CD4-positive, alpha-beta T cell (primary cell): ENCODE data around the gene SLC36A2. TPM values are rescaled to one million over a fixed set of nuclear protein-coding genes. Genes with fewer than 3 reads are reported as not detected.

ENCODE experiments used
- ATAC-seq: fragments of 200-7000 bp; cut with Tn5 transposase; one replicate; pipeline ENCODE4 v1.10.0; 2022; ENCODE audit warnings: mild to moderate bottlenecking; ENCODE audit not compliant: poor library complexity
- CTCF ChIA-PET: fragments of 350-600 bp; sonication (Branson Sonifier 250); formaldehyde crosslinking; loops from one replicate; lab custom pipeline; 2021; ENCODE audit warnings: antibody characterized with exemption, inconsistent platforms; lab: Charles Lee
- POLR2A ChIA-PET: fragments of 350-600 bp; sonication (Branson Sonifier 250); formaldehyde crosslinking; loops from one replicate; lab custom pipeline; 2021; ENCODE audit warnings: antibody characterized with exemption, inconsistent platforms; lab: Charles Lee
- DNase-seq, 14 experiments: peaks; one replicate each; pipeline ENCODE4 v3.0.0-alpha.2; 2013 to 2020; ENCODE audit warnings: mixed read lengths in 2 of 14
- H3K27ac ChIP-seq, 2 donors: one replicate each; pipeline versions ENCODE4 v1.5.1 to v1.7.0; 2013; ENCODE audit warnings: low read length in 2 of 2, low read depth in 1 of 2, mild to moderate bottlenecking in 1 of 2
- H3K27me3 ChIP-seq, 2 experiments: 1 replicate in 1 of 2; 2 replicates in 1 of 2; pipeline versions ENCODE4 v1.6.1 to v1.7.0; 2013; ENCODE audit warnings: low read length in 2 of 2, control low read depth in 1 of 2, mild to moderate bottlenecking in 1 of 2, moderate library complexity in 1 of 2; ENCODE audit not compliant: insufficient read depth in 2 of 2, control insufficient read depth in 1 of 2
- H3K36me3 ChIP-seq: one replicate; pipeline ENCODE4 v1.6.1; 2013; ENCODE audit warnings: low read length, control low read depth; ENCODE audit not compliant: insufficient read depth
- H3K4me1 ChIP-seq: one replicate; pipeline ENCODE4 v1.6.1; 2013; ENCODE audit warnings: low read length, control low read depth; ENCODE audit not compliant: insufficient read depth
- H3K4me3 ChIP-seq: one replicate; pipeline ENCODE4 v1.5.1; 2013; ENCODE audit warnings: mild to moderate bottlenecking, low read length, moderate library complexity
- H3K9me3 ChIP-seq, 2 experiments: 1 replicate in 1 of 2; 2 replicates in 1 of 2; pipeline versions ENCODE4 v1.6.1 to v1.7.0; 2013; ENCODE audit warnings: low read length in 2 of 2, mild to moderate bottlenecking in 2 of 2, control low read depth in 1 of 2, moderate library complexity in 1 of 2; ENCODE audit not compliant: control insufficient read depth in 1 of 2, insufficient read depth in 1 of 2
- H3K27ac Mint-ChIP-seq: one replicate; pipeline ENCODE4 v1.8.0; 2020; ENCODE audit warnings: mixed read lengths
- H3K27me3 Mint-ChIP-seq: one replicate; pipeline ENCODE4 v1.8.0; 2021; ENCODE audit warnings: mixed read lengths
- H3K36me3 Mint-ChIP-seq: one replicate; pipeline ENCODE4 v1.8.0; 2021; ENCODE audit warnings: low read depth, mixed read lengths
- H3K4me1 Mint-ChIP-seq: one replicate; pipeline ENCODE4 v1.8.0; 2021; ENCODE audit warnings: low read depth, mixed read lengths
- H3K4me3 Mint-ChIP-seq: one replicate; pipeline ENCODE4 v1.8.0; 2020; ENCODE audit warnings: mild to moderate bottlenecking, mixed read lengths
- H3K9me3 Mint-ChIP-seq: one replicate; pipeline ENCODE4 v1.8.0; 2020; ENCODE audit warnings: mixed read lengths
- intact Hi-C, 2 experiments: fragments of 100-400 bp; cut with DNase I in 1 of 2; cut with micrococcal nuclease in 1 of 2; formaldehyde crosslinking; loops; one replicate each; pipeline versions ENCODE4 v1.15.1 to v1.9.0; 2023 to 2025; cut with DNase I, micrococcal nuclease
- polyA plus RNA-seq, 2 donors: library from polyadenylated mRNA; unstranded; fragments of 120-200 nt; gene quantifications; one replicate each; pipeline ENCODE4 v1.2.1, GENCODE V29; 2013
- total RNA-seq, 174 experiments: library from RNA in 2 of 174; stranded (reverse) in 2 of 174; gene quantifications; one replicate each; pipeline ENCODE4 v1.2.3 and lab custom pipeline; 2021 to 2026
- TF ChIP-seq, protein P1 (sequence below): fragments of 200-600 bp; IDR thresholded peaks from one replicate; pipeline ENCODE4 v1.8.0; 2022; ENCODE audit warnings: antibody characterized with exemption, mild to moderate bottlenecking

The SLC36A2 gene
- total RNA-seq (not detected), total RNA-seq (lab: John Stamatoyannopoulos, UW) (0 to 0.07 (median 0) reads per million in 172 experiments)
- not detected for polyA plus RNA-seq (2013, experiment 1 of 2)
- not detected for polyA plus RNA-seq (2013, experiment 2 of 2)

DNA sequence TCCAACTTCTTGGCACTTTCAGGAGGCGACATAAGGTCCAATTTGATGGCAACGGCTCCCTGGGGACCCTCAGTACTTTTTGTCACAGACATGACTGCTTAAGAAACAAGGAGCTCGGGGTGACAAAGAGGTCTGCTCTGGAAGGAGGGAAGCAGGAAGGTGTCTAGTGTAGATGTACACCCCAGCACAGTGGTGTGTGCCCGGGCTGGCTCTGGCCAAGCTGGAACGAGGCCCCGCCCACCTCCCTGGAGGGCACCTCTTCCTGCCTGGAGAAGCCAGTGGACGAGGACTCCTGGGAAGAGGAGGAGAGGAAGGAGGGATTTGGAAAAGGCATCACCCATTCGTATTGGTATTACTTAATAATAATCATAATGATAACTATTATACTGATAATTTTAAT lies at the start of gene SLC36A2:
Gene SLC36A2 (minus strand): TSS at position 191 of the 400 bp plus-strand sequence. CDS start 99 bp downstream, at position 92.
- ChIA-PET CTCF (no interaction called here), POLR2A (no interaction called here)
- H3K27me3 Mint-ChIP-seq = peaks cover 72% of the 10 kb centered on the region
- Histone ChIP-seq H3K9me3 (no peaks in the 10 kb centered on the region), H3K27ac (no peak within 1 kb of the TSS), H3K27me3 (peaks cover 19 to 33% of the 10 kb centered on the region in 2 experiments), H3K4me3 (no peak within 1 kb of the TSS), H3K4me1 (no peaks in the 10 kb centered on the region), H3K36me3 (no peaks in the 10 kb centered on the region)
- ATAC-seq = no peak
- intact Hi-C loops = no loop called here
- H3K4me3 Mint-ChIP-seq = no peak within 1 kb of the TSS
- H3K27ac Mint-ChIP-seq = no peak within 1 kb of the TSS
- H3K4me1 Mint-ChIP-seq = no peaks in the 10 kb centered on the region
- H3K9me3 Mint-ChIP-seq = no peaks in the 10 kb centered on the region
- H3K36me3 Mint-ChIP-seq = no peaks in the 10 kb centered on the region
- TF ChIP-seq, protein P1, sequence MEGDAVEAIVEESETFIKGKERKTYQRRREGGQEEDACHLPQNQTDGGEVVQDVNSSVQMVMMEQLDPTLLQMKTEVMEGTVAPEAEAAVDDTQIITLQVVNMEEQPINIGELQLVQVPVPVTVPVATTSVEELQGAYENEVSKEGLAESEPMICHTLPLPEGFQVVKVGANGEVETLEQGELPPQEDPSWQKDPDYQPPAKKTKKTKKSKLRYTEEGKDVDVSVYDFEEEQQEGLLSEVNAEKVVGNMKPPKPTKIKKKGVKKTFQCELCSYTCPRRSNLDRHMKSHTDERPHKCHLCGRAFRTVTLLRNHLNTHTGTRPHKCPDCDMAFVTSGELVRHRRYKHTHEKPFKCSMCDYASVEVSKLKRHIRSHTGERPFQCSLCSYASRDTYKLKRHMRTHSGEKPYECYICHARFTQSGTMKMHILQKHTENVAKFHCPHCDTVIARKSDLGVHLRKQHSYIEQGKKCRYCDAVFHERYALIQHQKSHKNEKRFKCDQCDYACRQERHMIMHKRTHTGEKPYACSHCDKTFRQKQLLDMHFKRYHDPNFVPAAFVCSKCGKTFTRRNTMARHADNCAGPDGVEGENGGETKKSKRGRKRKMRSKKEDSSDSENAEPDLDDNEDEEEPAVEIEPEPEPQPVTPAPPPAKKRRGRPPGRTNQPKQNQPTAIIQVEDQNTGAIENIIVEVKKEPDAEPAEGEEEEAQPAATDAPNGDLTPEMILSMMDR = no peak
- no peak for DNase-seq

- Histone ChIP-seq H3K36me3 (no peaks in the 10 kb centered on the region), H3K9me3 (no peaks in the 10 kb centered on the region), H3K4me1 (no peaks in the 10 kb centered on the region), H3K27ac (no peak overlapping the region), H3K4me3 (no peak overlapping the region), H3K27me3 (peaks cover 0 to 2% of the 10 kb centered on the region in 2 experiments)
- no peak for ATAC-seq
- intact Hi-C loops = no loop called here
- DNase-seq = no peak
- ChIA-PET POLR2A (no interaction called here), CTCF (no interaction called here)
- Mint-ChIP-seq H3K36me3 (no peaks in the 10 kb centered on the region), H3K9me3 (peaks cover 5% of the 10 kb centered on the region), H3K27me3 (peaks cover 28% of the 10 kb centered on the region), H3K27ac (no peak overlapping the region), H3K4me1 (no peaks in the 10 kb centered on the region), H3K4me3 (no peak overlapping the region)
- TF ChIP-seq, protein P1 = no peak
These were observed 41.6 kb upstream of the SLC36A2 start for GRCh38 chr5:151388960-151389359.

- no peaks in the 10 kb centered on the region for H3K4me1 ChIP-seq
- Mint-ChIP-seq H3K36me3 (no peaks in the 10 kb centered on the region), H3K4me3 (no peak overlapping the region), H3K9me3 (peaks cover 2% of the 10 kb centered on the region), H3K4me1 (no peaks in the 10 kb centered on the region), H3K27me3 (peaks cover 37% of the 10 kb centered on the region), H3K27ac (no peak overlapping the region)
- TF ChIP-seq, protein P1 = no peak
- DNase-seq (no peak), ATAC-seq (no peak)
- H3K9me3 ChIP-seq = no peaks in the 10 kb centered on the region
- no peaks in the 10 kb centered on the region for H3K36me3 ChIP-seq
- intact Hi-C loops = no loop called here
- no peak overlapping the region for H3K27ac ChIP-seq
- peaks cover 0 to 2% of the 10 kb centered on the region in 2 experiments for H3K27me3 ChIP-seq
- H3K4me3 ChIP-seq = no peak overlapping the region
- CTCF ChIA-PET = no interaction called here
- POLR2A ChIA-PET = interaction anchor here (1.0 kb wide), 1 partner anchor 25 kb away, joined by 3 read pairs; no protein-coding TSS in a partner anchor
These were observed 36.7 kb upstream of the SLC36A2 start for GRCh38 chr5:151384106-151384505.
